Measurements from ENCODE around the gene PPP1CA.

PPP1CA gene

DNA sequence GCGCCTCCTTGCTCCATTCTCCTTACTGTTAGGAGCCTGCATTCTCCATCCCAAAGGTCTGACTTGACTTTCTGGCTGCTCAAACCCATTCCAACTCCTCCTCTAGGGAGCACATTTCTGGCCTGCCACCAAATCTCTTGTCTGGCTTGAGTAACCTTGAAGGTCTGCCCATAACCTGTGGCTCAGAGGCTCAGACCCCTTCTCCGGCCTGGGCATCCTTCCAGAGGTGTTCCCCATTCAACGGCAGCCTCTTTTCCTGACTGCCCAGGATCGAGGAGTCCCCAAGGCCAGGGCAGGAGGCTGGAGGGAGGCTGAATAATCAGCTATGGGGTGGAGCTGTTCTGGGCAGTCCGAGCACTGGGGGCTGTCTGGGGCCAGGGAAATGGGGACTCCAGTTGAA, 7.7 kb downstream of the PPP1CA start:
- H4K20me1 ChIP-seq (ENCODE audit: insufficient read depth, low read length) = 0 out of 2 replicates have a peak, but pooled peaks cover 4% of the 10 kb centered on the region

DNA sequence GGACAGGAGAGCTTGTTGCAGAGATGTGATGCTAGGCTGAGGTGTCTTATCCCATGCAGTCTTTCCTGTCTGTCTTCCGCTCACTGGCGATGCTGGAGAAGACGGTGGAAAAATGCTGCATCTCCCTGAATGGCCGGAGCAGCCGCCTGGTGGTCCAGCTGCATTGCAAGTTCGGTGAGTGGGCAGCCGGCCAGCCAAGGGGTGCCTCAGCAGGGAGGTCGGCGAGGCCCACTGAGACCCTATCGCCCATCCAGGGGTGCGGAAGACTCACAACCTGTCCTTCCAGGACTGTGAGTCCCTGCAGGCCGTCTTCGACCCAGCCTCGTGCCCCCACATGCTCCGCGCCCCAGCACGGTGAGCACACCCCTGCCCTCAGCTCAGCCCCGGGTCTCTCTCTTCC, 8.2 kb downstream of the PPP1CA start:
- no peak overlapping the region for H2AFZ ChIP-seq (ENCODE audit: low read depth, low read length)
- peaks cover 34% of the 10 kb centered on the region for H3K36me3 ChIP-seq (replicated peaks; ENCODE audit: low read depth, low read length)
- no peak overlapping the region for H3K4me2 ChIP-seq (ENCODE audit: low read length)
- H3K27ac ChIP-seq (ENCODE audit: low read length) = no peak overlapping the region
- no peaks in the 10 kb centered on the region for H3K9me3 ChIP-seq (ENCODE audit: insufficient read depth, low read length)
- no peak for TF ChIP-seq EZH2phosphoT487 (IDR thresholded peaks at IDR 0.05; ENCODE audit: low read depth)
- TF ChIP-seq, protein P1, sequence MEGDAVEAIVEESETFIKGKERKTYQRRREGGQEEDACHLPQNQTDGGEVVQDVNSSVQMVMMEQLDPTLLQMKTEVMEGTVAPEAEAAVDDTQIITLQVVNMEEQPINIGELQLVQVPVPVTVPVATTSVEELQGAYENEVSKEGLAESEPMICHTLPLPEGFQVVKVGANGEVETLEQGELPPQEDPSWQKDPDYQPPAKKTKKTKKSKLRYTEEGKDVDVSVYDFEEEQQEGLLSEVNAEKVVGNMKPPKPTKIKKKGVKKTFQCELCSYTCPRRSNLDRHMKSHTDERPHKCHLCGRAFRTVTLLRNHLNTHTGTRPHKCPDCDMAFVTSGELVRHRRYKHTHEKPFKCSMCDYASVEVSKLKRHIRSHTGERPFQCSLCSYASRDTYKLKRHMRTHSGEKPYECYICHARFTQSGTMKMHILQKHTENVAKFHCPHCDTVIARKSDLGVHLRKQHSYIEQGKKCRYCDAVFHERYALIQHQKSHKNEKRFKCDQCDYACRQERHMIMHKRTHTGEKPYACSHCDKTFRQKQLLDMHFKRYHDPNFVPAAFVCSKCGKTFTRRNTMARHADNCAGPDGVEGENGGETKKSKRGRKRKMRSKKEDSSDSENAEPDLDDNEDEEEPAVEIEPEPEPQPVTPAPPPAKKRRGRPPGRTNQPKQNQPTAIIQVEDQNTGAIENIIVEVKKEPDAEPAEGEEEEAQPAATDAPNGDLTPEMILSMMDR (IDR thresholded peaks at IDR 0.05; ENCODE audit: low read depth, low read length) = no peak
- peaks cover 9% of the 10 kb centered on the region for H3K4me1 ChIP-seq (ENCODE audit: low read length)
- peaks cover 17% of the 10 kb centered on the region for H3K79me2 ChIP-seq (ENCODE audit: low read length)
- no peaks in the 10 kb centered on the region for H3K27me3 ChIP-seq (ENCODE audit: low read depth, low read length)
- H3K4me3 ChIP-seq (ENCODE audit: low read length) = no peak overlapping the region
- 0 out of 2 replicates have a peak, but pooled peaks cover 4% of the 10 kb centered on the region for H4K20me1 ChIP-seq (ENCODE audit: insufficient read depth, low read length)
- no peak overlapping the region for H3K9ac ChIP-seq (ENCODE audit: low read length)

More for the DNA sequence above, 7.7 kb downstream of the PPP1CA start:
- Histone ChIP-seq H3K4me3 (ENCODE audit: low read length) (no peak overlapping the region), H3K79me2 (ENCODE audit: low read length) (peaks cover 17% of the 10 kb centered on the region), H3K27ac (ENCODE audit: low read length) (no peak overlapping the region), H3K9ac (ENCODE audit: low read length) (no peak overlapping the region), H3K4me2 (ENCODE audit: low read length) (no peak overlapping the region), H3K36me3 (replicated peaks; ENCODE audit: low read depth, low read length) (peaks cover 38% of the 10 kb centered on the region), H3K4me1 (ENCODE audit: low read length) (peaks cover 9% of the 10 kb centered on the region), H2AFZ (ENCODE audit: low read depth, low read length) (no peak overlapping the region), H3K27me3 (ENCODE audit: low read depth, low read length) (no peaks in the 10 kb centered on the region), H3K9me3 (ENCODE audit: insufficient read depth, low read length) (no peaks in the 10 kb centered on the region)
- TF ChIP-seq EZH2phosphoT487 (IDR thresholded peaks at IDR 0.05; ENCODE audit: low read depth) = no peak
- TF ChIP-seq, protein P1 (IDR thresholded peaks at IDR 0.05; ENCODE audit: low read depth, low read length) = no peak

DNA sequence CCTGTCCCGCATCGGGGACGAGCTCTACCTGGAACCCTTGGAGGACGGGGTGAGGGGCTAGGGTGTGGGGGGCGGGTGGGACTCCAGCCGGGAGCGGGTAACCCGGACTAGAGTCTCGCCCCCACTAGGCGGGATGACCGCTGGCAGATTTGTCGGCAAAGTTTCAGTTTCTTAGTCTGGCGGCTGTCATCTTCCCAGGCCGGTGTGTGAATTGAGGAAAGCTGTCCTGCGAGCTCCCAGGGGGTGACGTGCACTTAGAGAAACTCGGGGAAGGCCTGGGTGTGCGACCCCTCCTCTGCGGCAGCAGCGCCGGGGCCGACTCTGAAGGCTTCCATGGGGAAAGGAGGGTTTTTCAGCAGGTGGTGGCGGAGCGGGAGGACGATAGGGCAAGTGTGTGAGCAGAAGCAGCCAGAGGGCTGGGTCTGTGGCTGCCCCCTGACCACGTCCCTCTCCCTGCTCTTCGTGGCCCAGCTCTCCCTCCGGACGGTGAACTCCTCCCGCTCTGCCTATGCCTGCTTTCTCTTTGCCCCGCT, 9.4 kb downstream of the PPP1CA start:
- Histone ChIP-seq H3K4me3 (ENCODE audit: low read length) (peak overlapping the region; percentile 96), H3K9me3 (ENCODE audit: insufficient read depth, low read length) (no peaks in the 10 kb centered on the region), H2AFZ (ENCODE audit: low read depth, low read length) (no peak overlapping the region), H4K20me1 (ENCODE audit: insufficient read depth, low read length) (0 out of 2 replicates have a peak, but pooled peaks cover 4% of the 10 kb centered on the region), H3K79me2 (ENCODE audit: low read length) (peaks cover 17% of the 10 kb centered on the region), H3K4me2 (ENCODE audit: low read length) (peak overlapping the region; percentile 96), H3K36me3 (replicated peaks; ENCODE audit: low read depth, low read length) (peaks cover 22% of the 10 kb centered on the region), H3K27me3 (ENCODE audit: low read depth, low read length) (no peaks in the 10 kb centered on the region), H3K4me1 (ENCODE audit: low read length) (peaks cover 13% of the 10 kb centered on the region), H3K27ac (ENCODE audit: low read length) (no peak overlapping the region; the same call in 1 of the 2 replicates), H3K9ac (ENCODE audit: low read length) (peak overlapping the region; percentile 68)
- TF ChIP-seq, protein P1 (IDR thresholded peaks at IDR 0.05; ENCODE audit: low read depth, low read length) = no peak
- no peak for TF ChIP-seq EZH2phosphoT487 (IDR thresholded peaks at IDR 0.05; ENCODE audit: low read depth)

DNA sequence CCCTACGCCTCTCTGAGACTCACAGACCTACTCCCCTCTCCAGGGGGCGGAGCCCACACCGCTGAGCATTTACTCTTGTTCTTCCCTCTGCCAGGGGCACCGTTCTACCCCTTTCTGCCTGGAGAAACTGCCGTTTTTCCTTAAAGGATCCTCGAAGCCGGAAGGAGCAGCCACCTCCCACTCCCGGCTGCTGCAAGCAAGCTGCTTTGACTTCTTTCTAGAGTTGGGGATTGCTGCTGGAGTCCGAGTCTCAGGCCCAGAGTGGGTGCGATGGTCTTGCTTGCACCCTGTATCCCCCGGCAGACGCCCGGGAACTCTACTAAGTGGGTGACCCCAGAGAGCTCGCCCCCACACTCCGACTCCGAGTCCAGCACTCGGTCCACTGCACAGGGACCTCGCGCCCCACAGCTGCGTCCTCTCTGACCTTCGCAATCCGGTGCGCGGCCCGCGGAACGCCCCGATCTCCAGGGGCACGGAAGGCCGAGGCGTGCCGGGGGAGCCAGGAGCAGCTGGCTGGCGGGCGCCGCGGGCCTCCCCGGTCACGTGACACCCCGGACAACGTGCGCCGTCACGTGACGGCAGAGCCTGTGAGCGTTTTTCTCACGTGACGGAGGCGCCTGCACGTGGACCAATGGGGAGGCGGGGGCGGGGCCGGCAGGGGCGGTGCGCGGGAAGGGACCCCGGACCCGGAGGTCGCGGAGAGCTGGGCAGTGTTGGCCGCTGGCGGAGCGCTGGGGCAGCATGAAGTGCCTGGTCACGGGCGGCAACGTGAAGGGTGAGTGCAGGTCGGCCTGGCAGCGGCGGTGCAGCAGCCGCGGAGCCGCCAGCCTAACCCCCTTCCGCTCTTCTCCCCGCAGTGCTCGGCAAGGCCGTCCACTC, 10.1 kb downstream of the PPP1CA start, which contains the start of gene RAD9A:
Gene RAD9A, plus strand, starts transcription at position 683 of the 879 bp plus-strand sequence. Its CDS starts 59 bp downstream, at position 742.
- H4K20me1 ChIP-seq (ENCODE audit: insufficient read depth, low read length) = 0 out of 2 replicates have a peak, but pooled peaks cover 4% of the 10 kb centered on the region
- H2AFZ ChIP-seq (ENCODE audit: low read depth, low read length) = peak within 1 kb of the TSS; percentile 67
- peaks cover 17% of the 10 kb centered on the region for H3K79me2 ChIP-seq (ENCODE audit: low read length)
- H3K27ac ChIP-seq (ENCODE audit: low read length) = peak within 1 kb of the TSS; percentile 56
- no peaks in the 10 kb centered on the region for H3K9me3 ChIP-seq (ENCODE audit: insufficient read depth, low read length)
- TF ChIP-seq, protein P1 (IDR thresholded peaks at IDR 0.05; ENCODE audit: low read depth, low read length) = no peak
- no peak for TF ChIP-seq EZH2phosphoT487 (IDR thresholded peaks at IDR 0.05; ENCODE audit: low read depth)
- H3K9ac ChIP-seq (ENCODE audit: low read length) = peak within 1 kb of the TSS; percentile 90
- H3K27me3 ChIP-seq (ENCODE audit: low read depth, low read length) = no peaks in the 10 kb centered on the region
- peaks cover 18% of the 10 kb centered on the region for H3K4me1 ChIP-seq (ENCODE audit: low read length)
- H3K36me3 ChIP-seq (replicated peaks; ENCODE audit: low read depth, low read length) = peaks cover 18% of the 10 kb centered on the region
- peak within 1 kb of the TSS; percentile 96 for H3K4me3 ChIP-seq (ENCODE audit: low read length)
- peak within 1 kb of the TSS; percentile 100 for H3K4me2 ChIP-seq (ENCODE audit: low read length)

All from OCI-LY3 (cell line).